Astrocyte of the cerebellum (primary cell): ENCODE results near the gene CD99.

Experiments used
- DNase-seq: peaks from one replicate; pipeline ENCODE4 v3.0.0-alpha.2; 2011; ENCODE audit warnings: low read depth
- H3K4me3 ChIP-seq: 2 replicates; pipeline ENCODE4 v1.5.1; 2011; ENCODE audit warnings: mild to moderate bottlenecking, low read depth, low read length, moderate library complexity
- in situ Hi-C: cut with HindIII; loops from 2 replicates; pipeline ENCODE4 v1.10.0; 2017; ENCODE audit warnings: low sequenced_read_pairs
- TF ChIP-seq, protein P1 (sequence below): IDR thresholded peaks from 2 replicates; pipeline ENCODE4 v1.5.1; 2012; ENCODE audit warnings: low read length, low read depth, moderate library complexity, mild to moderate bottlenecking; ENCODE audit errors: missing control alignments

The CD99 gene

DNA sequence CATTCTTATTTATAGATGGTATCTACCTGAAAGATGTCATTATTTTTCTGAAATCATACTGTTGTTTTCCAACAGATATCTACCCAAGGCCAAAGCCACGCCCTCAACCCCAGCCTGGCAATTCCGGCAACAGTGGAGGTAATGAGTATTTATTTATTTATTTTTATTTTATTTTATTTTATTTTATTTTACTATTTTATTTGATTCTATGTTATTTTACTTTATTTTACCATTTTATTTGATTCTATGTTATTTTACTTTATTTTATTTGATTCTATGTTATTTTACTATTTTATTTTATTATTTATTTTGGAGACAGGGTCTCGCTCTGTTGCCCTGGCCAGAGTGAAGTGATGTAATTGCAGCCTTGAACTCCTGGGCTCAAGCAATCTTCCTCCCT is 98.5 kb downstream of the CD99 start:
- in situ Hi-C loops, result no loop called here
- TF ChIP-seq, protein P1, sequence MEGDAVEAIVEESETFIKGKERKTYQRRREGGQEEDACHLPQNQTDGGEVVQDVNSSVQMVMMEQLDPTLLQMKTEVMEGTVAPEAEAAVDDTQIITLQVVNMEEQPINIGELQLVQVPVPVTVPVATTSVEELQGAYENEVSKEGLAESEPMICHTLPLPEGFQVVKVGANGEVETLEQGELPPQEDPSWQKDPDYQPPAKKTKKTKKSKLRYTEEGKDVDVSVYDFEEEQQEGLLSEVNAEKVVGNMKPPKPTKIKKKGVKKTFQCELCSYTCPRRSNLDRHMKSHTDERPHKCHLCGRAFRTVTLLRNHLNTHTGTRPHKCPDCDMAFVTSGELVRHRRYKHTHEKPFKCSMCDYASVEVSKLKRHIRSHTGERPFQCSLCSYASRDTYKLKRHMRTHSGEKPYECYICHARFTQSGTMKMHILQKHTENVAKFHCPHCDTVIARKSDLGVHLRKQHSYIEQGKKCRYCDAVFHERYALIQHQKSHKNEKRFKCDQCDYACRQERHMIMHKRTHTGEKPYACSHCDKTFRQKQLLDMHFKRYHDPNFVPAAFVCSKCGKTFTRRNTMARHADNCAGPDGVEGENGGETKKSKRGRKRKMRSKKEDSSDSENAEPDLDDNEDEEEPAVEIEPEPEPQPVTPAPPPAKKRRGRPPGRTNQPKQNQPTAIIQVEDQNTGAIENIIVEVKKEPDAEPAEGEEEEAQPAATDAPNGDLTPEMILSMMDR, result no peak
- no peak for DNase-seq
- H3K4me3 ChIP-seq, result no peak overlapping the region
